Thyroid gland (tissue), 4 donors: Measurements from ENCODE around the gene NXT1. TPM values are rescaled to one million over a fixed set of nuclear protein-coding genes. Genes with fewer than 3 reads are reported as not detected.

ENCODE experiments used
- small RNA-seq: library from RNA; depleted of rRNA; stranded (forward); fragments of <200 nt; gene quantifications from one replicate; pipeline ENCODE3, GENCODE V24; 2016
- total RNA-seq, 4 donors: library from RNA; depleted of rRNA; stranded (reverse); fragments of >200 nt; gene quantifications; one replicate each; pipeline ENCODE4 v1.2.3, GENCODE V29; 2016

The NXT1 gene
- total RNA-seq, 4 donors from 2014 or later: 27.2 to 50.8 (median 37.2) TPM

Small RNA genes within 50 kb of the gene (small RNA-seq; reads per million reads assigned to genes)
- not detected for gene RNA5SP479

Other genes starting within 250 kb of the NXT1 start
- 10 to 100 TPM; 13.8 to 29.0 (median 15.4) TPM for gene GZF1, start 11.4 kb downstream of the NXT1 start, total RNA-seq
- 10 to 100 TPM; 22.7 to 32.1 (median 26.9) TPM for gene NAPB, start 70.7 kb downstream of the NXT1 start, total RNA-seq
- not detected for gene CSTL1, start 88.9 kb downstream of the NXT1 start, total RNA-seq
- not detected for gene CST11, start 102.1 kb downstream of the NXT1 start, total RNA-seq
- gene CST8, start 140.3 kb downstream of the NXT1 start, total RNA-seq: not detected
- 1 to 10 TPM in 1 of 4 donors, not detected in 3; 1.1 TPM for gene CST9L, start 217.7 kb downstream of the NXT1 start, total RNA-seq